DOHH2 (cell line): Measurements from ENCODE around the gene PGBD5.

Source experiments
- H3F3A ChIP-seq: fragments of 200-600 bp; sonication (generic), shearing (Covaris generic); 2 replicates; pipeline ENCODE4 v1.6.0; 2016; ENCODE audit warnings: antibody characterized with exemption, mild to moderate bottlenecking; ENCODE audit not compliant: control insufficient read depth, insufficient read depth
- H3K27ac ChIP-seq: fragments of 200-600 bp; sonication (generic); 2 replicates; pipeline ENCODE4 v1.5.1; 2014; ENCODE audit warnings: low read depth, mild to moderate bottlenecking, low read length, moderate library complexity
- H3K27me3 ChIP-seq: fragments of 200-600 bp; sonication (generic); 2 replicates; pipeline ENCODE4 v1.6.1; 2014; ENCODE audit warnings: mild to moderate bottlenecking, low read length, mixed read lengths; ENCODE audit not compliant: control insufficient read depth
- H3K36me3 ChIP-seq: fragments of 200-600 bp; sonication (generic); 2 replicates; pipeline ENCODE4 v1.6.1; 2014; ENCODE audit warnings: mild to moderate bottlenecking, low read length, moderate library complexity, mixed read lengths; ENCODE audit not compliant: control insufficient read depth
- H3K4me1 ChIP-seq: fragments of 200-600 bp; sonication (generic); 2 replicates; pipeline ENCODE4 v1.6.1; 2014; ENCODE audit warnings: mild to moderate bottlenecking, low read length, mixed read lengths; ENCODE audit not compliant: control insufficient read depth
- H3K4me2 ChIP-seq: fragments of 200-600 bp; sonication (generic); 2 replicates; pipeline ENCODE4 v1.6.0; 2014; ENCODE audit warnings: mild to moderate bottlenecking, low read length, moderate library complexity
- H3K4me3 ChIP-seq: fragments of 200-600 bp; sonication (generic); 2 replicates; pipeline ENCODE4 v1.5.1; 2014; ENCODE audit warnings: mild to moderate bottlenecking, low read length, mixed read lengths
- H3K79me2 ChIP-seq: fragments of 200-600 bp; sonication (generic); 2 replicates; pipeline ENCODE4 v1.6.1; 2014; ENCODE audit warnings: mild to moderate bottlenecking, low read length, mixed read lengths; ENCODE audit not compliant: control insufficient read depth
- H3K9me2 ChIP-seq: fragments of 200-600 bp; sonication (generic); replicated peaks from 2 replicates; pipeline ENCODE4 v1.6.1; 2014; ENCODE audit warnings: mild to moderate bottlenecking, low read length, mixed read lengths; ENCODE audit not compliant: control insufficient read depth
- H3K9me3 ChIP-seq: fragments of 200-600 bp; sonication (generic); 2 replicates; pipeline ENCODE4 v1.6.1; 2014; ENCODE audit warnings: antibody characterized with exemption, low read length, mixed read lengths; ENCODE audit not compliant: control insufficient read depth, insufficient read depth
- H4K20me1 ChIP-seq: fragments of 200-600 bp; sonication (generic); 2 replicates; pipeline ENCODE4 v1.6.0; 2014; ENCODE audit warnings: low read depth, mild to moderate bottlenecking, antibody characterized with exemption, low read length, moderate library complexity; ENCODE audit not compliant: control insufficient read depth, insufficient read depth
- EZH2phosphoT487 ChIP-seq: fragments of 200-600 bp; sonication (generic); IDR thresholded peaks from 2 replicates; pipeline ENCODE4 v1.6.1; 2017; ENCODE audit warnings: borderline replicate concordance, mild to moderate bottlenecking, antibody characterized with exemption, low read length, moderate library complexity, mixed read lengths
- TF ChIP-seq, protein P1 (sequence below): fragments of 200-600 bp; sonication (generic); IDR thresholded peaks from one replicate; pipeline ENCODE4 v1.5.1; 2014; ENCODE audit warnings: antibody characterized with exemption, mild to moderate bottlenecking, low read depth, low read length; ENCODE audit not compliant: poor library complexity, severe bottlenecking

PGBD5 gene

DNA sequence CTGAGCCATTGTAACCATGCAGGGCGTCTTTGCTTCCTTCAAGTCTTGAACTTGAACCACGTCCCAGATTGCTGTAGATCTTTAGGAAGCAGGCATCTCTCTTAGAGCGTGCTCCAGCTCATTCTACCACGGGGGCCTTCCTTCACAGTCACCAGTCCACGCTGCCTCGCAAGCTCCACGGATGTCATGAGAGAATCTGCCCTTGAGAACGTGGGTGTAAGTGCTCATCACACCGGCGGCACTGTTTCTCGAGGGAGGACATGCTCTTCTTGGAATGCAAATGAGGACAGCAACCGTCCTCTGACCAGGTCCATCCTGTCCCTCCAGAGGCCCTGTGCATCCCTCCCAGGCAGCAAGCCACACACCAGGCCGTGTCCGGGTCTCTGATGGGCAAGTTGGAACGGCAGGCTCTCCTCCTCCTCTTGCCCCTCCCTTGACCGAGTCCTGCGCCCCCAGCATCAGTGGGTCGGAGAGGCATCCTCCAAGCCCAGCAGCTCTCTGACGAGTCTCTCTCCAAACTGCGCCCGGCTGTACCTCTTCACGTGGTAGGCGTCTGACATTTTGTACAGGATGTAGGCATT lies 103.1 kb downstream of the PGBD5 start:
- TF ChIP-seq EZH2phosphoT487, result no peak
- TF ChIP-seq, protein P1, sequence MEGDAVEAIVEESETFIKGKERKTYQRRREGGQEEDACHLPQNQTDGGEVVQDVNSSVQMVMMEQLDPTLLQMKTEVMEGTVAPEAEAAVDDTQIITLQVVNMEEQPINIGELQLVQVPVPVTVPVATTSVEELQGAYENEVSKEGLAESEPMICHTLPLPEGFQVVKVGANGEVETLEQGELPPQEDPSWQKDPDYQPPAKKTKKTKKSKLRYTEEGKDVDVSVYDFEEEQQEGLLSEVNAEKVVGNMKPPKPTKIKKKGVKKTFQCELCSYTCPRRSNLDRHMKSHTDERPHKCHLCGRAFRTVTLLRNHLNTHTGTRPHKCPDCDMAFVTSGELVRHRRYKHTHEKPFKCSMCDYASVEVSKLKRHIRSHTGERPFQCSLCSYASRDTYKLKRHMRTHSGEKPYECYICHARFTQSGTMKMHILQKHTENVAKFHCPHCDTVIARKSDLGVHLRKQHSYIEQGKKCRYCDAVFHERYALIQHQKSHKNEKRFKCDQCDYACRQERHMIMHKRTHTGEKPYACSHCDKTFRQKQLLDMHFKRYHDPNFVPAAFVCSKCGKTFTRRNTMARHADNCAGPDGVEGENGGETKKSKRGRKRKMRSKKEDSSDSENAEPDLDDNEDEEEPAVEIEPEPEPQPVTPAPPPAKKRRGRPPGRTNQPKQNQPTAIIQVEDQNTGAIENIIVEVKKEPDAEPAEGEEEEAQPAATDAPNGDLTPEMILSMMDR, result no peak
- no peak overlapping the region for H3K4me2 ChIP-seq
- H3K9me3 ChIP-seq, result no peaks in the 10 kb centered on the region
- no peaks in the 10 kb centered on the region for H3K36me3 ChIP-seq
- no peaks in the 10 kb centered on the region for H3F3A ChIP-seq
- H3K4me3 ChIP-seq, result no peak overlapping the region
- H3K4me1 ChIP-seq, result no peaks in the 10 kb centered on the region
- no peaks in the 10 kb centered on the region for H3K9me2 ChIP-seq
- H4K20me1 ChIP-seq, result no peaks in the 10 kb centered on the region
- H3K27ac ChIP-seq, result no peak overlapping the region
- H3K79me2 ChIP-seq, result no peaks in the 10 kb centered on the region
- no peaks in the 10 kb centered on the region for H3K27me3 ChIP-seq

DNA sequence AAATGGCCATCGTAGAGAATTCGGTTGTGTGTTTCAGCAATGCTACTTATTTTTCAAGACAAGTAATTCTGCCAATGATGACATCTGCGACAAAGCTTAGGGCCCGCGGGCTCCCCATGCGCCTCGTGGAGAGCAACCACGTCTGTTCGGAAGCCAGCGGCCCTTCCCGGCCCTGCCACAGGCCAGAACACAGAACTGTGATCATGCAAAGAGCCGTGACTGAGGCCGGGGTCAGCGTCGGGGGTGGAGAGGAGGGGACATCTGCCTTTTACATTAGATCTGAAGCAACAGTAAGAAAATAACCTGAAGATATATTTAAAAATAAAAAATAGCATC lies 103.7 kb downstream of the PGBD5 start:
- TF ChIP-seq, protein P1, result no peak
- TF ChIP-seq EZH2phosphoT487, result no peak
- H3K9me3 ChIP-seq, result no peaks in the 10 kb centered on the region
- H3K4me1 ChIP-seq, result no peaks in the 10 kb centered on the region
- no peaks in the 10 kb centered on the region for H3K9me2 ChIP-seq
- H3K27ac ChIP-seq, result no peak overlapping the region
- H3K27me3 ChIP-seq, result no peaks in the 10 kb centered on the region
- no peaks in the 10 kb centered on the region for H3K79me2 ChIP-seq
- no peak overlapping the region for H3K4me3 ChIP-seq
- no peaks in the 10 kb centered on the region for H3F3A ChIP-seq
- no peak overlapping the region for H3K4me2 ChIP-seq
- H4K20me1 ChIP-seq, result no peaks in the 10 kb centered on the region
- H3K36me3 ChIP-seq, result no peaks in the 10 kb centered on the region

GRCh38 chr1:230321741-230322420 lies 104.3 kb downstream of the PGBD5 start:
- Histone ChIP-seq H3K27me3 (no peaks in the 10 kb centered on the region), H3K4me2 (no peak overlapping the region), H4K20me1 (no peaks in the 10 kb centered on the region), H3K27ac (no peak overlapping the region), H3K9me2 (no peaks in the 10 kb centered on the region), H3F3A (no peaks in the 10 kb centered on the region), H3K4me3 (no peak overlapping the region), H3K79me2 (no peaks in the 10 kb centered on the region), H3K9me3 (no peaks in the 10 kb centered on the region), H3K4me1 (no peaks in the 10 kb centered on the region), H3K36me3 (no peaks in the 10 kb centered on the region)
- no peak for TF ChIP-seq EZH2phosphoT487
- TF ChIP-seq, protein P1, result no peak
